ENCODE data around the gene ZNF778. TPM values are rescaled to one million over a fixed set of nuclear protein-coding genes. Genes with fewer than 3 reads are reported as not detected.

ZNF778 gene
- total RNA-seq: 22.2 and 24.8 TPM in 2 replicates

GRCh38 chr16:89217388-89218191 is at the start of gene ZNF778:
TSS of gene ZNF778 (plus strand) at chr16:89217703. CDS start at chr16:89221128, 3,425 bp downstream.

GRCh38 chr16:89171216-89172170 is 46.0 kb upstream of the ZNF778 start, which contains the start of gene CDH15:
TSS of gene CDH15 (plus strand) at chr16:89171748. CDS start at chr16:89171832, 84 bp downstream.

GRCh38 chr16:89200124-89200849 is 17.2 kb upstream of the ZNF778 start, which contains the start of gene SLC22A31:
TSS of gene SLC22A31 (minus strand) at chr16:89200537. CDS start at chr16:89200501, 36 bp downstream.

Other genes starting within 250 kb of the ZNF778 start
- gene CBFA2T3, start 240.5 kb upstream of the ZNF778 start, total RNA-seq: not detected in 2 replicates
- gene ACSF3, start 123.9 kb upstream of the ZNF778 start, total RNA-seq: 13.0 and 18.4 TPM in 2 replicates
- under 0.01 and 0.58 TPM in 2 replicates for gene CDH15, start 46.0 kb upstream of the ZNF778 start, total RNA-seq
- gene SLC22A31, start 17.2 kb upstream of the ZNF778 start, total RNA-seq: 0.85 and 1.2 TPM in 2 replicates